SK-N-SH treated with all-trans-retinoic acid at 6 μM for 48 hours (cell line): ENCODE results near the gene RXRG.

ENCODE experiments used
- ATAC-seq: fragments of 200-7000 bp; cut with Tn5 transposase; 3 replicates; pipeline ENCODE4 v1.9.1; 2020; ENCODE audit warnings: mild to moderate bottlenecking, moderate library complexity
- ARNTL ChIP-seq: fragments of 450-650 bp; formaldehyde crosslinking; IDR thresholded peaks from 2 replicates; pipeline ENCODE4 v1.5.0; 2020; ENCODE audit warnings: low read depth, mild to moderate bottlenecking, moderate library complexity, borderline replicate concordance
- BACH2 ChIP-seq: fragments of 250-450 bp; sonication (Bioruptor Pico); IDR thresholded peaks from 2 replicates; pipeline ENCODE4 v1.9.0; 2021; ENCODE audit warnings: mild to moderate bottlenecking, borderline replicate concordance
- CSDC2 ChIP-seq: fragments of 250-450 bp; sonication (Bioruptor Pico); IDR thresholded peaks from 2 replicates; pipeline ENCODE4 v1.5.0; 2020; ENCODE audit warnings: mild to moderate bottlenecking, moderate library complexity
- ESRRG ChIP-seq: fragments of 250-450 bp; sonication (Bioruptor Pico); IDR thresholded peaks from 2 replicates; pipeline ENCODE4 v1.6.1; 2021; ENCODE audit warnings: mild to moderate bottlenecking
- GLIS3 ChIP-seq: fragments of 250-450 bp; sonication (Bioruptor Pico); IDR thresholded peaks from 2 replicates; pipeline ENCODE4 v1.5.0; 2020; ENCODE audit warnings: mild to moderate bottlenecking, moderate library complexity
- ISL1 ChIP-seq: fragments of 250-450 bp; sonication (Bioruptor Pico); IDR thresholded peaks from 2 replicates; pipeline ENCODE4 v2.1.2; 2022; ENCODE audit warnings: mild to moderate bottlenecking, moderate library complexity
- OSR1 ChIP-seq: fragments of 250-450 bp; sonication (Bioruptor Pico); IDR thresholded peaks from 2 replicates; pipeline ENCODE4 v1.8.0; 2022; ENCODE audit warnings: moderate library complexity, mild to moderate bottlenecking, inconsistent platforms
- PPARA ChIP-seq: fragments of 250-450 bp; sonication (Bioruptor Pico); IDR thresholded peaks from 2 replicates; pipeline ENCODE4 v1.5.0; 2020; ENCODE audit warnings: mild to moderate bottlenecking, borderline replicate concordance
- RARB ChIP-seq: fragments of 250-450 bp; sonication (Bioruptor Pico); IDR thresholded peaks from 2 replicates; pipeline ENCODE4 v1.8.0; 2021; ENCODE audit warnings: mild to moderate bottlenecking, moderate library complexity
- SNAI2 ChIP-seq: fragments of 250-450 bp; sonication (Bioruptor Pico); IDR thresholded peaks from 2 replicates; pipeline ENCODE4 v1.5.0; 2020; ENCODE audit warnings: mild to moderate bottlenecking, moderate library complexity
- TCF4 ChIP-seq: fragments of 250-450 bp; sonication (Bioruptor Pico); IDR thresholded peaks from 2 replicates; pipeline ENCODE4 v1.8.0; 2021; ENCODE audit warnings: mild to moderate bottlenecking, moderate library complexity, borderline replicate concordance
- TOX ChIP-seq: fragments of 250-450 bp; sonication (Bioruptor Pico); IDR thresholded peaks from 2 replicates; pipeline ENCODE4 v1.8.0; 2021; ENCODE audit warnings: mild to moderate bottlenecking, moderate library complexity, borderline replicate concordance
- ZC3H10 ChIP-seq: fragments of 250-450 bp; sonication (Bioruptor Pico); IDR thresholded peaks from 2 replicates; pipeline ENCODE4 v1.5.1; 2021; ENCODE audit warnings: mild to moderate bottlenecking, moderate library complexity
- ZFP3 ChIP-seq: fragments of 250-450 bp; sonication (Bioruptor Pico); IDR thresholded peaks from 2 replicates; pipeline ENCODE4 v1.5.0; 2020; ENCODE audit warnings: mild to moderate bottlenecking, moderate library complexity
- ZFP30 ChIP-seq: fragments of 450-650 bp; formaldehyde crosslinking; IDR thresholded peaks from 2 replicates; pipeline ENCODE4 v1.5.0; 2022; ENCODE audit warnings: mild to moderate bottlenecking, moderate library complexity
- ZNF70 ChIP-seq: fragments of 450-650 bp; formaldehyde crosslinking; IDR thresholded peaks from 2 replicates; pipeline ENCODE4 v1.5.0; 2020; ENCODE audit warnings: mild to moderate bottlenecking, moderate library complexity
- TF ChIP-seq, protein P1 (sequence below): fragments of 250-450 bp; sonication (Bioruptor Pico); IDR thresholded peaks from 2 replicates; pipeline ENCODE4 v1.8.0; 2020; ENCODE audit warnings: mild to moderate bottlenecking, moderate library complexity, borderline replicate concordance
- TF ChIP-seq, protein P2 (sequence below): fragments of 250-450 bp; sonication (Bioruptor Pico); IDR thresholded peaks from 2 replicates; pipeline ENCODE4 v1.8.0; 2021; ENCODE audit warnings: low read depth, mild to moderate bottlenecking, moderate library complexity, borderline replicate concordance
- TF ChIP-seq, protein P3 (sequence below): fragments of 250-450 bp; sonication (Bioruptor Pico); IDR thresholded peaks from 2 replicates; pipeline ENCODE4 v1.5.0; 2020; ENCODE audit warnings: mild to moderate bottlenecking, moderate library complexity
- TF ChIP-seq, protein P4 (sequence below): fragments of 250-450 bp; sonication (Bioruptor Pico); IDR thresholded peaks from 2 replicates; pipeline ENCODE4 v1.5.1; 2021; ENCODE audit warnings: mild to moderate bottlenecking, moderate library complexity

Gene RXRG

DNA sequence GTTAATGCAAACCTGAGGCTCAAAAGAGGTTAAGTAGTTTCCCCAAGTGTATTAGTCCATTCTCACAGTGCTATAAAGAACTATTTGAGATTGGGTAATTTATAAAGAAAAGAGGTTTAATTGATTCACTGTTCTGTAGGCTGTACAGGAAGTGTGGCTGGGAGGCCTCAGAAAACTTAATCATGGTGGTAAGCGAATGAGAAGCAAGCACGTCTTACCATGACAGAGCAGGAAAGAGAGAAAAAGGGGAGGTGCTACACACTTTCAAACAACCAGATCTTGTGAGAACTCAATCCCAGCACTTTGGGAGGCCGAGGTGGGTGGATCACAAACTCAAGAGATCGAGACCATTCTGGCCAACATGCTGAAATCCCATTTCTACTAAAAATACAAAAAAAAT is 38.5 kb upstream of the RXRG start:
- TF ChIP-seq ZFP3 (CRISPR knock-in tag): no peak
- TF ChIP-seq CSDC2 (CRISPR knock-in tag): no peak
- no peak for TF ChIP-seq SNAI2 (CRISPR knock-in tag)
- no peak for TF ChIP-seq ISL1 (CRISPR knock-in tag)
- no peak for TF ChIP-seq BACH2
- TF ChIP-seq TCF4 (CRISPR knock-in tag): no peak
- no peak for TF ChIP-seq GLIS3 (CRISPR knock-in tag)
- TF ChIP-seq, protein P1, sequence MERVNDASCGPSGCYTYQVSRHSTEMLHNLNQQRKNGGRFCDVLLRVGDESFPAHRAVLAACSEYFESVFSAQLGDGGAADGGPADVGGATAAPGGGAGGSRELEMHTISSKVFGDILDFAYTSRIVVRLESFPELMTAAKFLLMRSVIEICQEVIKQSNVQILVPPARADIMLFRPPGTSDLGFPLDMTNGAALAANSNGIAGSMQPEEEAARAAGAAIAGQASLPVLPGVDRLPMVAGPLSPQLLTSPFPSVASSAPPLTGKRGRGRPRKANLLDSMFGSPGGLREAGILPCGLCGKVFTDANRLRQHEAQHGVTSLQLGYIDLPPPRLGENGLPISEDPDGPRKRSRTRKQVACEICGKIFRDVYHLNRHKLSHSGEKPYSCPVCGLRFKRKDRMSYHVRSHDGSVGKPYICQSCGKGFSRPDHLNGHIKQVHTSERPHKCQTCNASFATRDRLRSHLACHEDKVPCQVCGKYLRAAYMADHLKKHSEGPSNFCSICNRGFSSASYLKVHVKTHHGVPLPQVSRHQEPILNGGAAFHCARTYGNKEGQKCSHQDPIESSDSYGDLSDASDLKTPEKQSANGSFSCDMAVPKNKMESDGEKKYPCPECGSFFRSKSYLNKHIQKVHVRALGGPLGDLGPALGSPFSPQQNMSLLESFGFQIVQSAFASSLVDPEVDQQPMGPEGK (CRISPR knock-in tag): no peak
- TF ChIP-seq PPARA: no peak
- no peak for TF ChIP-seq TOX
- TF ChIP-seq, protein P2, sequence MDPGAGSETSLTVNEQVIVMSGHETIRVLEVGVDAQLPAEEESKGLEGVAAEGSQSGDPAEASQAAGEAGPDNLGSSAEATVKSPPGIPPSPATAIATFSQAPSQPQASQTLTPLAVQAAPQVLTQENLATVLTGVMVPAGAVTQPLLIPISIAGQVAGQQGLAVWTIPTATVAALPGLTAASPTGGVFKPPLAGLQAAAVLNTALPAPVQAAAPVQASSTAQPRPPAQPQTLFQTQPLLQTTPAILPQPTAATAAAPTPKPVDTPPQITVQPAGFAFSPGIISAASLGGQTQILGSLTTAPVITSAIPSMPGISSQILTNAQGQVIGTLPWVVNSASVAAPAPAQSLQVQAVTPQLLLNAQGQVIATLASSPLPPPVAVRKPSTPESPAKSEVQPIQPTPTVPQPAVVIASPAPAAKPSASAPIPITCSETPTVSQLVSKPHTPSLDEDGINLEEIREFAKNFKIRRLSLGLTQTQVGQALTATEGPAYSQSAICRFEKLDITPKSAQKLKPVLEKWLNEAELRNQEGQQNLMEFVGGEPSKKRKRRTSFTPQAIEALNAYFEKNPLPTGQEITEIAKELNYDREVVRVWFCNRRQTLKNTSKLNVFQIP (CRISPR knock-in tag): no peak
- TF ChIP-seq ESRRG: no peak
- no peak for TF ChIP-seq ZFP30 (CRISPR knock-in tag)
- no peak for TF ChIP-seq OSR1 (CRISPR knock-in tag)
- TF ChIP-seq RARB (CRISPR knock-in tag): no peak
- TF ChIP-seq ARNTL (CRISPR knock-in tag): no peak
- ATAC-seq: no peak

DNA sequence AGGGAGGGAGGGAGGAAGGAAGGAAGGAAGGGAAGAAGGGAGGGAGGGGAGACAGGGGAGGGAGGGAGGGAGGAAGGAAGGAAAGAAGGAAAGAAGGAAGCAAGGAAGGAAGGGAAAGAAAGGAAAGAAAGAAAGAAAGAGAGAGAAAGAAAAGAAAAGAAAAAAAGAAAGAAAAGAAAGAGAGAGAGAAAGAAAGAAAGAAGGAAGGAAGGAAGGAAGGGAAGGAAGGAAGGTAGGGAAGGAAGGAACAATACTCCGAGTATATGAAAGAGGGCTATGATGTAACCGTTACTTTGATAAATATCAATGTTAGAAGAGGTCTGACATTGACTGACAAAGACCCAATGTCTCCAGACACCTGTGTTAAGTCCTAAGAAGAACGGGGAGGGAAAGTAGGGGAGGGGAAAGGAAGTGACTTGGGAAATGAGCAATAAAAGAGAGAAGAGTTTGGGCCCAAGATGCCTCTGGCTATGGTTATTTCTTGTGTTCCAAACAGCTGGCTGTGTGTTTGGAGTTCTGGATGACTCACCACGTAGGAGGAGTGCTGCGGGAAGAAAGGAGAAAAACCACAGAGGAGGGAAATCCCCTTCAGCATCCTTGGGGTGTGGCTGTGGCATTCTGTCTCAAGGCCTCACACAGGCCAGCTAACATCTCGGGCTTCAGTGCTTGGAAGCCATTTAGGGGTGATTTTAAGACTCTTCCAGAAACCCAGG is 37.0 kb upstream of the RXRG start:
- TF ChIP-seq, protein P2 (CRISPR knock-in tag): no peak
- TF ChIP-seq, all 23 proteins: peak for 0

DNA sequence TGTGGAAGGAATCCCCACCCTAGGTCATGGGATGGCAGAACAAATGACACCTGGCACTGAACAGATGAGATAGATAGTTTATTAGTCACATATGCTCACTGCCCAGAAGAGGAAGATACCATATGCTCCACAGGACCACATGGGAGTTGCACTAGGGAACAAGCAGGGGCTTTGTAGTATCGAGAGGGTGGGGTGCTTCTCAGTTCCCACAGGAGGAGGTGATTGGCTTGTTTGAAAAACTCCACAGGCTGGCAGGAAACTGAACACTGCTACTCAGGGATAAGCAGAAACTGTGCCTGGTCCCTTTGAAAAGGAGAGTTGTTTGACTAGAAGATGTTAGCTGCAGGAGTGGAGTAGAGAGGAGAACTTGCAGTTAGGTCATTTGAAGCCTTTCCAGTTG is 31.9 kb upstream of the RXRG start:
- TF ChIP-seq ZFP30 (CRISPR knock-in tag): no peak
- TF ChIP-seq CSDC2 (CRISPR knock-in tag): no peak
- no peak for TF ChIP-seq SNAI2 (CRISPR knock-in tag)
- no peak for ATAC-seq

More for the DNA sequence above, 37.0 kb upstream of the RXRG start:
- ATAC-seq: peak; percentile 81

DNA sequence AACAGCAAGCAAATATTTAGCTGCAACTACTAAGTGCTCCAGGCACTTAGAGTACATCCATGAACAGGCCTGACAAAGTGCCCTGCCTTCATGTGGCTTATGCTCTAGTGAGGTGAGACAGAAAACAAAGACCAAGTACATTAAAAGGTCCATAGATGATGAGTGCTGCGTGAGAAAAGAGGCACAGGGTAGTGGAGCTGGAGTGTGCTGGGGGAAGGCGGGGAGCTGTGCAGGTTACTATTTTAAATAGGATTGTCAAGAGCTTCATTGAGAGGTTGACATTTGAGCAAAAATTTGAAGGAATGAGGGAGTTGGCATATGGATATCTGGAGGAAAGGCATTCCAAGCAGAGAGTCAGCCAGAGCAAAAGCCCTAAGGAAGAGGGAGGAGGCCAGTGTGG is 29.3 kb upstream of the RXRG start:
- ATAC-seq: no peak
- TF ChIP-seq, protein P3, sequence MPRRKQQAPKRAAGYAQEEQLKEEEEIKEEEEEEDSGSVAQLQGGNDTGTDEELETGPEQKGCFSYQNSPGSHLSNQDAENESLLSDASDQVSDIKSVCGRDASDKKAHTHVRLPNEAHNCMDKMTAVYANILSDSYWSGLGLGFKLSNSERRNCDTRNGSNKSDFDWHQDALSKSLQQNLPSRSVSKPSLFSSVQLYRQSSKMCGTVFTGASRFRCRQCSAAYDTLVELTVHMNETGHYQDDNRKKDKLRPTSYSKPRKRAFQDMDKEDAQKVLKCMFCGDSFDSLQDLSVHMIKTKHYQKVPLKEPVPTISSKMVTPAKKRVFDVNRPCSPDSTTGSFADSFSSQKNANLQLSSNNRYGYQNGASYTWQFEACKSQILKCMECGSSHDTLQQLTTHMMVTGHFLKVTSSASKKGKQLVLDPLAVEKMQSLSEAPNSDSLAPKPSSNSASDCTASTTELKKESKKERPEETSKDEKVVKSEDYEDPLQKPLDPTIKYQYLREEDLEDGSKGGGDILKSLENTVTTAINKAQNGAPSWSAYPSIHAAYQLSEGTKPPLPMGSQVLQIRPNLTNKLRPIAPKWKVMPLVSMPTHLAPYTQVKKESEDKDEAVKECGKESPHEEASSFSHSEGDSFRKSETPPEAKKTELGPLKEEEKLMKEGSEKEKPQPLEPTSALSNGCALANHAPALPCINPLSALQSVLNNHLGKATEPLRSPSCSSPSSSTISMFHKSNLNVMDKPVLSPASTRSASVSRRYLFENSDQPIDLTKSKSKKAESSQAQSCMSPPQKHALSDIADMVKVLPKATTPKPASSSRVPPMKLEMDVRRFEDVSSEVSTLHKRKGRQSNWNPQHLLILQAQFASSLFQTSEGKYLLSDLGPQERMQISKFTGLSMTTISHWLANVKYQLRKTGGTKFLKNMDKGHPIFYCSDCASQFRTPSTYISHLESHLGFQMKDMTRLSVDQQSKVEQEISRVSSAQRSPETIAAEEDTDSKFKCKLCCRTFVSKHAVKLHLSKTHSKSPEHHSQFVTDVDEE (CRISPR knock-in tag): no peak
- TF ChIP-seq ZFP3 (CRISPR knock-in tag) (no peak), TCF4 (CRISPR knock-in tag) (no peak), BACH2 (no peak), OSR1 (CRISPR knock-in tag) (no peak), ZNF70 (CRISPR knock-in tag) (no peak), ZC3H10 (CRISPR knock-in tag) (no peak), SNAI2 (CRISPR knock-in tag) (no peak), RARB (CRISPR knock-in tag) (no peak), TOX (no peak)
- TF ChIP-seq, protein P1 (CRISPR knock-in tag): no peak
- TF ChIP-seq, protein P2 (CRISPR knock-in tag): no peak
- TF ChIP-seq, protein P4, sequence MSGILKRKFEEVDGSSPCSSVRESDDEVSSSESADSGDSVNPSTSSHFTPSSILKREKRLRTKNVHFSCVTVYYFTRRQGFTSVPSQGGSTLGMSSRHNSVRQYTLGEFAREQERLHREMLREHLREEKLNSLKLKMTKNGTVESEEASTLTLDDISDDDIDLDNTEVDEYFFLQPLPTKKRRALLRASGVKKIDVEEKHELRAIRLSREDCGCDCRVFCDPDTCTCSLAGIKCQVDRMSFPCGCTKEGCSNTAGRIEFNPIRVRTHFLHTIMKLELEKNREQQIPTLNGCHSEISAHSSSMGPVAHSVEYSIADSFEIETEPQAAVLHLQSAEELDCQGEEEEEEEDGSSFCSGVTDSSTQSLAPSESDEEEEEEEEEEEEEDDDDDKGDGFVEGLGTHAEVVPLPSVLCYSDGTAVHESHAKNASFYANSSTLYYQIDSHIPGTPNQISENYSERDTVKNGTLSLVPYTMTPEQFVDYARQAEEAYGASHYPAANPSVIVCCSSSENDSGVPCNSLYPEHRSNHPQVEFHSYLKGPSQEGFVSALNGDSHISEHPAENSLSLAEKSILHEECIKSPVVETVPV (CRISPR knock-in tag): no peak
